SK-N-SH treated with all-trans-retinoic acid at 6 μM for 48 hours (cell line): ENCODE data around the gene CHFR.

Source experiments
- ATAC-seq: fragments of 200-7000 bp; cut with Tn5 transposase; 3 replicates; pipeline ENCODE4 v1.9.1; 2020; ENCODE audit warnings: mild to moderate bottlenecking, moderate library complexity
- ARNTL ChIP-seq: fragments of 450-650 bp; formaldehyde crosslinking; IDR thresholded peaks from 2 replicates; pipeline ENCODE4 v1.5.0; 2020; ENCODE audit warnings: low read depth, mild to moderate bottlenecking, moderate library complexity, borderline replicate concordance
- BACH2 ChIP-seq: fragments of 250-450 bp; sonication (Bioruptor Pico); IDR thresholded peaks from 2 replicates; pipeline ENCODE4 v1.9.0; 2021; ENCODE audit warnings: mild to moderate bottlenecking, borderline replicate concordance
- ESRRG ChIP-seq: fragments of 250-450 bp; sonication (Bioruptor Pico); IDR thresholded peaks from 2 replicates; pipeline ENCODE4 v1.6.1; 2021; ENCODE audit warnings: mild to moderate bottlenecking
- GLIS3 ChIP-seq: fragments of 250-450 bp; sonication (Bioruptor Pico); IDR thresholded peaks from 2 replicates; pipeline ENCODE4 v1.5.0; 2020; ENCODE audit warnings: mild to moderate bottlenecking, moderate library complexity
- ISL1 ChIP-seq: fragments of 250-450 bp; sonication (Bioruptor Pico); IDR thresholded peaks from 2 replicates; pipeline ENCODE4 v2.1.2; 2022; ENCODE audit warnings: mild to moderate bottlenecking, moderate library complexity
- OSR1 ChIP-seq: fragments of 250-450 bp; sonication (Bioruptor Pico); IDR thresholded peaks from 2 replicates; pipeline ENCODE4 v1.8.0; 2022; ENCODE audit warnings: moderate library complexity, mild to moderate bottlenecking, inconsistent platforms
- RARB ChIP-seq: fragments of 250-450 bp; sonication (Bioruptor Pico); IDR thresholded peaks from 2 replicates; pipeline ENCODE4 v1.8.0; 2021; ENCODE audit warnings: mild to moderate bottlenecking, moderate library complexity
- SNAI2 ChIP-seq: fragments of 250-450 bp; sonication (Bioruptor Pico); IDR thresholded peaks from 2 replicates; pipeline ENCODE4 v1.5.0; 2020; ENCODE audit warnings: mild to moderate bottlenecking, moderate library complexity
- TCF4 ChIP-seq: fragments of 250-450 bp; sonication (Bioruptor Pico); IDR thresholded peaks from 2 replicates; pipeline ENCODE4 v1.8.0; 2021; ENCODE audit warnings: mild to moderate bottlenecking, moderate library complexity, borderline replicate concordance
- ZC3H10 ChIP-seq: fragments of 250-450 bp; sonication (Bioruptor Pico); IDR thresholded peaks from 2 replicates; pipeline ENCODE4 v1.5.1; 2021; ENCODE audit warnings: mild to moderate bottlenecking, moderate library complexity
- ZFP3 ChIP-seq: fragments of 250-450 bp; sonication (Bioruptor Pico); IDR thresholded peaks from 2 replicates; pipeline ENCODE4 v1.5.0; 2020; ENCODE audit warnings: mild to moderate bottlenecking, moderate library complexity
- ZFP30 ChIP-seq: fragments of 450-650 bp; formaldehyde crosslinking; IDR thresholded peaks from 2 replicates; pipeline ENCODE4 v1.5.0; 2022; ENCODE audit warnings: mild to moderate bottlenecking, moderate library complexity
- ZNF70 ChIP-seq: fragments of 450-650 bp; formaldehyde crosslinking; IDR thresholded peaks from 2 replicates; pipeline ENCODE4 v1.5.0; 2020; ENCODE audit warnings: mild to moderate bottlenecking, moderate library complexity
- ZNF8 ChIP-seq: fragments of 450-650 bp; formaldehyde crosslinking; IDR thresholded peaks from 2 replicates; pipeline ENCODE4 v1.5.0; 2020; ENCODE audit warnings: mild to moderate bottlenecking, moderate library complexity
- TF ChIP-seq, protein P1 (sequence below): fragments of 250-450 bp; sonication (Bioruptor Pico); IDR thresholded peaks from 2 replicates; pipeline ENCODE4 v1.5.0; 2020; ENCODE audit warnings: mild to moderate bottlenecking, moderate library complexity
- TF ChIP-seq, protein P2 (sequence below): fragments of 250-450 bp; sonication (Bioruptor Pico); IDR thresholded peaks from 2 replicates; pipeline ENCODE4 v1.8.0; 2021; ENCODE audit warnings: low read depth, mild to moderate bottlenecking, moderate library complexity, borderline replicate concordance
- TF ChIP-seq, protein P3 (sequence below): fragments of 250-450 bp; sonication (Bioruptor Pico); IDR thresholded peaks from 2 replicates; pipeline ENCODE4 v1.5.1; 2021; ENCODE audit warnings: mild to moderate bottlenecking, moderate library complexity
- TF ChIP-seq, protein P4 (sequence below): fragments of 250-450 bp; sonication (Bioruptor Pico); IDR thresholded peaks from 2 replicates; pipeline ENCODE4 v1.8.0; 2020; ENCODE audit warnings: mild to moderate bottlenecking, moderate library complexity, borderline replicate concordance

The CHFR gene

DNA sequence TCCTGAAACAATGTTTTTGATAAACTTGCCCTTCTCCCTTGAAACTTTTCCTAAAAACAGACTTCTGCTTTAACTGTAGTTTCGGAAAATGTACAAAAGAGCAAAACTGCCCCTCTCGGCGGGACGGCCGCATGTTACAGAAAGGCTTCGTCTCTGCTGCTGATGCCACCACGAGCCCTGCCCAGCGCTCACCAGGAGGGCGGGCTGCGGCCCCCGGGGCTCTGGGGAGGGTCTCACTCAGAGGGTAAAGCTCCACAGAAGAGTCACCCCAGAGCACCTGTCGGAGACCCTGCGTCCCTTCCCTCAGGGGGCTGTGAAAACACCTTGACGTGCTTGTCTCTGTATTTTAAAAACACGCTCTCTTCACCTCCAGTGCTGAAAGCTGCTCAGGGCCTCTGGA lies 46.3 kb downstream of the CHFR start:
- TF ChIP-seq ZC3H10 (CRISPR knock-in tag), result no peak
- no peak for TF ChIP-seq ESRRG (CRISPR knock-in tag)
- TF ChIP-seq, protein P1, sequence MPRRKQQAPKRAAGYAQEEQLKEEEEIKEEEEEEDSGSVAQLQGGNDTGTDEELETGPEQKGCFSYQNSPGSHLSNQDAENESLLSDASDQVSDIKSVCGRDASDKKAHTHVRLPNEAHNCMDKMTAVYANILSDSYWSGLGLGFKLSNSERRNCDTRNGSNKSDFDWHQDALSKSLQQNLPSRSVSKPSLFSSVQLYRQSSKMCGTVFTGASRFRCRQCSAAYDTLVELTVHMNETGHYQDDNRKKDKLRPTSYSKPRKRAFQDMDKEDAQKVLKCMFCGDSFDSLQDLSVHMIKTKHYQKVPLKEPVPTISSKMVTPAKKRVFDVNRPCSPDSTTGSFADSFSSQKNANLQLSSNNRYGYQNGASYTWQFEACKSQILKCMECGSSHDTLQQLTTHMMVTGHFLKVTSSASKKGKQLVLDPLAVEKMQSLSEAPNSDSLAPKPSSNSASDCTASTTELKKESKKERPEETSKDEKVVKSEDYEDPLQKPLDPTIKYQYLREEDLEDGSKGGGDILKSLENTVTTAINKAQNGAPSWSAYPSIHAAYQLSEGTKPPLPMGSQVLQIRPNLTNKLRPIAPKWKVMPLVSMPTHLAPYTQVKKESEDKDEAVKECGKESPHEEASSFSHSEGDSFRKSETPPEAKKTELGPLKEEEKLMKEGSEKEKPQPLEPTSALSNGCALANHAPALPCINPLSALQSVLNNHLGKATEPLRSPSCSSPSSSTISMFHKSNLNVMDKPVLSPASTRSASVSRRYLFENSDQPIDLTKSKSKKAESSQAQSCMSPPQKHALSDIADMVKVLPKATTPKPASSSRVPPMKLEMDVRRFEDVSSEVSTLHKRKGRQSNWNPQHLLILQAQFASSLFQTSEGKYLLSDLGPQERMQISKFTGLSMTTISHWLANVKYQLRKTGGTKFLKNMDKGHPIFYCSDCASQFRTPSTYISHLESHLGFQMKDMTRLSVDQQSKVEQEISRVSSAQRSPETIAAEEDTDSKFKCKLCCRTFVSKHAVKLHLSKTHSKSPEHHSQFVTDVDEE (CRISPR knock-in tag), result no peak
- no peak for TF ChIP-seq SNAI2
- TF ChIP-seq, protein P2, sequence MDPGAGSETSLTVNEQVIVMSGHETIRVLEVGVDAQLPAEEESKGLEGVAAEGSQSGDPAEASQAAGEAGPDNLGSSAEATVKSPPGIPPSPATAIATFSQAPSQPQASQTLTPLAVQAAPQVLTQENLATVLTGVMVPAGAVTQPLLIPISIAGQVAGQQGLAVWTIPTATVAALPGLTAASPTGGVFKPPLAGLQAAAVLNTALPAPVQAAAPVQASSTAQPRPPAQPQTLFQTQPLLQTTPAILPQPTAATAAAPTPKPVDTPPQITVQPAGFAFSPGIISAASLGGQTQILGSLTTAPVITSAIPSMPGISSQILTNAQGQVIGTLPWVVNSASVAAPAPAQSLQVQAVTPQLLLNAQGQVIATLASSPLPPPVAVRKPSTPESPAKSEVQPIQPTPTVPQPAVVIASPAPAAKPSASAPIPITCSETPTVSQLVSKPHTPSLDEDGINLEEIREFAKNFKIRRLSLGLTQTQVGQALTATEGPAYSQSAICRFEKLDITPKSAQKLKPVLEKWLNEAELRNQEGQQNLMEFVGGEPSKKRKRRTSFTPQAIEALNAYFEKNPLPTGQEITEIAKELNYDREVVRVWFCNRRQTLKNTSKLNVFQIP (CRISPR knock-in tag), result no peak
- TF ChIP-seq, protein P3, sequence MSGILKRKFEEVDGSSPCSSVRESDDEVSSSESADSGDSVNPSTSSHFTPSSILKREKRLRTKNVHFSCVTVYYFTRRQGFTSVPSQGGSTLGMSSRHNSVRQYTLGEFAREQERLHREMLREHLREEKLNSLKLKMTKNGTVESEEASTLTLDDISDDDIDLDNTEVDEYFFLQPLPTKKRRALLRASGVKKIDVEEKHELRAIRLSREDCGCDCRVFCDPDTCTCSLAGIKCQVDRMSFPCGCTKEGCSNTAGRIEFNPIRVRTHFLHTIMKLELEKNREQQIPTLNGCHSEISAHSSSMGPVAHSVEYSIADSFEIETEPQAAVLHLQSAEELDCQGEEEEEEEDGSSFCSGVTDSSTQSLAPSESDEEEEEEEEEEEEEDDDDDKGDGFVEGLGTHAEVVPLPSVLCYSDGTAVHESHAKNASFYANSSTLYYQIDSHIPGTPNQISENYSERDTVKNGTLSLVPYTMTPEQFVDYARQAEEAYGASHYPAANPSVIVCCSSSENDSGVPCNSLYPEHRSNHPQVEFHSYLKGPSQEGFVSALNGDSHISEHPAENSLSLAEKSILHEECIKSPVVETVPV, result no peak
- no peak for TF ChIP-seq RARB (CRISPR knock-in tag)
- no peak for TF ChIP-seq BACH2
- no peak for TF ChIP-seq ZNF70 (CRISPR knock-in tag)
- no peak for TF ChIP-seq GLIS3 (CRISPR knock-in tag)
- no peak for TF ChIP-seq ZNF8 (CRISPR knock-in tag)
- TF ChIP-seq OSR1 (CRISPR knock-in tag), result no peak
- TF ChIP-seq ISL1 (CRISPR knock-in tag), result no peak
- no peak for TF ChIP-seq TCF4
- TF ChIP-seq ARNTL (CRISPR knock-in tag), result no peak
- TF ChIP-seq, protein P4, sequence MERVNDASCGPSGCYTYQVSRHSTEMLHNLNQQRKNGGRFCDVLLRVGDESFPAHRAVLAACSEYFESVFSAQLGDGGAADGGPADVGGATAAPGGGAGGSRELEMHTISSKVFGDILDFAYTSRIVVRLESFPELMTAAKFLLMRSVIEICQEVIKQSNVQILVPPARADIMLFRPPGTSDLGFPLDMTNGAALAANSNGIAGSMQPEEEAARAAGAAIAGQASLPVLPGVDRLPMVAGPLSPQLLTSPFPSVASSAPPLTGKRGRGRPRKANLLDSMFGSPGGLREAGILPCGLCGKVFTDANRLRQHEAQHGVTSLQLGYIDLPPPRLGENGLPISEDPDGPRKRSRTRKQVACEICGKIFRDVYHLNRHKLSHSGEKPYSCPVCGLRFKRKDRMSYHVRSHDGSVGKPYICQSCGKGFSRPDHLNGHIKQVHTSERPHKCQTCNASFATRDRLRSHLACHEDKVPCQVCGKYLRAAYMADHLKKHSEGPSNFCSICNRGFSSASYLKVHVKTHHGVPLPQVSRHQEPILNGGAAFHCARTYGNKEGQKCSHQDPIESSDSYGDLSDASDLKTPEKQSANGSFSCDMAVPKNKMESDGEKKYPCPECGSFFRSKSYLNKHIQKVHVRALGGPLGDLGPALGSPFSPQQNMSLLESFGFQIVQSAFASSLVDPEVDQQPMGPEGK (CRISPR knock-in tag), result no peak
- ATAC-seq, result no peak

DNA sequence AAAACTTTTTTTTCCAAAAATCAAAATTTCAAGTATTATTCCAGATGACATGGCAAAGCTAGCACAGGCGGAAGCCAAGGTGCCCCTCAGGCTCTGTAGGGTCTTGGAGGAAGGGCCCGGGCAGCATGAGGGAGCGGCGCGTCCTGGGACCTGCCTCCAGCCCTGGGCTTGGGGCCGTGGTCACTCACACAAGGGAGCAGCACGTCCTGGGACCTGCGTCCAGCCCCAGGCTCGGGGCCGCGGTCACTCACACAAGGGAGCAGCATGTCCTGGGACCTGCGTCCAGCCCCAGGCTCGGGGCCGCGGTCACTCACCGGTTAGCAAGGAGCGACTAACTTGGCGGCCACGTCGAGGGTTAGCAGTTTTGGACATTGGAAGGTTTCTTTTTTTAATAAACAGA lies 46.9 kb downstream of the CHFR start:
- no peak for TF ChIP-seq OSR1 (CRISPR knock-in tag)
- TF ChIP-seq SNAI2, result no peak
- TF ChIP-seq, protein P3, result no peak
- TF ChIP-seq ISL1 (CRISPR knock-in tag), result no peak
- no peak for TF ChIP-seq ZFP3
- TF ChIP-seq ESRRG (CRISPR knock-in tag), result no peak
- TF ChIP-seq ARNTL (CRISPR knock-in tag), result no peak
- TF ChIP-seq, protein P4 (CRISPR knock-in tag), result no peak
- TF ChIP-seq, protein P1 (CRISPR knock-in tag), result no peak
- TF ChIP-seq ZFP30 (CRISPR knock-in tag), result no peak
- no peak for TF ChIP-seq ZNF70 (CRISPR knock-in tag)
- TF ChIP-seq ZC3H10 (CRISPR knock-in tag), result no peak
- ATAC-seq, result no peak
